GM12878 (cell line): Measurements from ENCODE around the gene CNNM1. TPM values are rescaled to one million over a fixed set of nuclear protein-coding genes. Genes with fewer than 3 reads are reported as not detected.

Source experiments
- ATAC-seq: fragments of 200-7000 bp; cut with Tn5 transposase; 3 replicates; pipeline ENCODE4 v1.9.1; 2020; ENCODE audit warnings: mild to moderate bottlenecking, moderate library complexity
- BruUV-seq: library from RNA; stranded (reverse); fragments of 400-500 nt; replicated peaks from 2 replicates; lab custom pipeline; 2021; lab: Mats Ljungman, UMichigan
- CTCF ChIA-PET: fragments of 300-600 bp; sonication (Branson Sonifier 250); formaldehyde crosslinking; extraction: SDS; loops from one replicate; lab custom pipeline; 2021; ENCODE audit warnings: inconsistent platforms; lab: Yijun Ruan, JAX
- POLR2A ChIA-PET: fragments of 350-600 bp; formaldehyde crosslinking; extraction: SDS; loops from one replicate; lab custom pipeline; 2021; ENCODE audit warnings: inconsistent platforms; lab: Charles Lee
- RAD21 ChIA-PET: fragments of 300-600 bp; sonication (Branson Sonifier 250); formaldehyde crosslinking; loops from one replicate; lab custom pipeline; 2023; ENCODE audit warnings: antibody characterized with exemption; ENCODE audit not compliant: unreplicated experiment; lab: Charles Lee
- SMC1A ChIA-PET: fragments of 300-600 bp; sonication (Branson Sonifier 250); formaldehyde crosslinking; loops from one replicate; lab custom pipeline; 2023; ENCODE audit not compliant: unreplicated experiment, uncharacterized antibody; lab: Charles Lee
- DNase-seq: peaks from one replicate; pipeline ENCODE4 v3.0.0-alpha.2; 2011; ENCODE audit warnings: low read depth, low spot score
- FAIRE-seq: peaks from 3 replicates; lab custom pipeline; 2011; peaks lifted over from hg19 to GRCh38; lab: Jason Lieb, UNC
- H2AFZ ChIP-seq: 2 replicates; pipeline ENCODE4 v1.6.0; 2011; ENCODE audit warnings: low read depth, low read length, control low read depth; ENCODE audit not compliant: control insufficient read depth
- H3K27ac ChIP-seq: 2 replicates; pipeline ENCODE4 v1.5.1; 2011; ENCODE audit warnings: control low read depth; ENCODE audit not compliant: control insufficient read depth, insufficient read depth
- H3K27me3 ChIP-seq, 2 experiments: replicated peaks in 1 of 2; 2 replicates each; pipeline versions ENCODE4 v1.6.0 to v1.6.1; 2011; ENCODE audit warnings: low read length in 1 of 2; ENCODE audit not compliant: control insufficient read depth in 2 of 2, insufficient read depth in 2 of 2
- H3K36me3 ChIP-seq, 2 experiments: 2 replicates each; pipeline ENCODE4 v1.5.1; 2011; ENCODE audit warnings: low read length in 1 of 2; ENCODE audit not compliant: control insufficient read depth in 2 of 2, insufficient read depth in 2 of 2
- H3K4me1 ChIP-seq: 2 replicates; pipeline ENCODE4 v1.6.1; 2011; ENCODE audit warnings: mild to moderate bottlenecking, low read length, moderate library complexity, mixed read lengths; ENCODE audit not compliant: control insufficient read depth, insufficient read depth
- H3K4me2 ChIP-seq: 2 replicates; pipeline ENCODE4 v1.6.0; 2011; ENCODE audit warnings: control low read depth; ENCODE audit not compliant: control insufficient read depth, insufficient read depth
- H3K4me3 ChIP-seq: fragments of 200-600 bp; sonication (generic); 2 replicates; pipeline ENCODE4 v1.5.1; 2016
- H3K79me2 ChIP-seq: 2 replicates; pipeline ENCODE4 v1.6.0; 2011; ENCODE audit warnings: low read length; ENCODE audit not compliant: control insufficient read depth, insufficient read depth
- H3K9ac ChIP-seq: 2 replicates; pipeline ENCODE4 v1.8.0; 2011; ENCODE audit warnings: low read length, control low read depth, mixed read lengths; ENCODE audit not compliant: control insufficient read depth, insufficient read depth
- H3K9me3 ChIP-seq: replicated peaks from 3 replicates; pipeline ENCODE4 v1.5.1; 2011; ENCODE audit warnings: mild to moderate bottlenecking, low read length; ENCODE audit not compliant: control insufficient read depth, insufficient read depth
- H4K20me1 ChIP-seq: 2 replicates; pipeline ENCODE4 v1.6.0; 2011; ENCODE audit not compliant: control insufficient read depth, insufficient read depth
- BACH1 ChIP-seq: fragments of 450-650 bp; IDR thresholded peaks from 2 replicates; pipeline ENCODE4 v1.6.1; 2017; ENCODE audit warnings: mild to moderate bottlenecking, borderline replicate concordance
- BCL11A ChIP-seq: IDR thresholded peaks from 2 replicates; pipeline ENCODE4 v1.6.1; 2011; ENCODE audit warnings: low read depth, low read length
- BCLAF1 ChIP-seq: fragments of 450-650 bp; IDR thresholded peaks from 2 replicates; pipeline ENCODE4 v1.6.1; 2017; ENCODE audit warnings: antibody characterized with exemption, mild to moderate bottlenecking, moderate library complexity
- BHLHE40 ChIP-seq, 2 experiments: fragments of 450-650 bp in 1 of 2; IDR thresholded peaks; 2 replicates each; pipeline ENCODE4 v1.6.1; 2011 to 2017; ENCODE audit warnings: low read depth in 2 of 2, borderline replicate concordance in 1 of 2, improper control_type of control experiment in 1 of 2, low read length in 1 of 2, mild to moderate bottlenecking in 1 of 2
- CTCF ChIP-seq, 3 experiments: IDR thresholded peaks in 2 of 3; conservative IDR thresholded peaks in 1 of 3; 2 replicates each; pipeline ENCODE4 v1.5.1; 2011; ENCODE audit warnings: low read depth in 3 of 3, low read length in 3 of 3, mild to moderate bottlenecking in 3 of 3, control low read depth in 2 of 3, moderate library complexity in 2 of 3, inconsistent platforms in 1 of 3, mixed read lengths in 1 of 3; ENCODE audit not compliant: control insufficient read depth in 2 of 3, insufficient read depth in 1 of 3; ENCODE audit errors: extremely low read depth in 1 of 3
- FOXK2 ChIP-seq: fragments of 450-650 bp; IDR thresholded peaks from 2 replicates; pipeline ENCODE4 v1.6.1; 2017; ENCODE audit warnings: mild to moderate bottlenecking, moderate library complexity
- IRF3 ChIP-seq: fragments of 450-650 bp; IDR thresholded peaks from 2 replicates; pipeline ENCODE4 v1.6.1; 2014; ENCODE audit warnings: mild to moderate bottlenecking
- MEF2A ChIP-seq: IDR thresholded peaks from 2 replicates; pipeline ENCODE4 v1.6.1; 2011; ENCODE audit warnings: low read depth, mild to moderate bottlenecking, low read length, moderate library complexity; ENCODE audit not compliant: insufficient read depth
- NR2C1 ChIP-seq: fragments of 450-650 bp; IDR thresholded peaks from 2 replicates; pipeline ENCODE4 v1.6.1; 2017; ENCODE audit warnings: antibody characterized with exemption, mild to moderate bottlenecking, moderate library complexity
- RELA ChIP-seq: fragments of 450-650 bp; IDR thresholded peaks from 2 replicates; pipeline ENCODE4 v1.8.0; 2014; ENCODE audit warnings: borderline replicate concordance; ENCODE audit not compliant: partially characterized antibody
- SPI1 ChIP-seq: IDR thresholded peaks from 2 replicates; pipeline ENCODE4 v1.6.1; 2011; ENCODE audit warnings: low read depth, mild to moderate bottlenecking, low read length, moderate library complexity, borderline replicate concordance; ENCODE audit not compliant: insufficient read depth
- SUPT20H ChIP-seq: IDR thresholded peaks from 2 replicates; pipeline ENCODE4 v1.6.1; 2011; ENCODE audit warnings: low read depth, mild to moderate bottlenecking, low read length, moderate library complexity, borderline replicate concordance; ENCODE audit not compliant: control insufficient read depth
- TAF1 ChIP-seq: IDR thresholded peaks from 2 replicates; pipeline ENCODE4 v1.6.1; 2011; ENCODE audit warnings: mild to moderate bottlenecking, low read depth, low read length, borderline replicate concordance
- TCF12 ChIP-seq: IDR thresholded peaks from 2 replicates; pipeline ENCODE4 v1.6.1; 2011; ENCODE audit warnings: low read depth, mild to moderate bottlenecking, low read length
- in situ Hi-C: fragments of 300-500 bp; cut with MboI; formaldehyde crosslinking; loops from 9 replicates; pipeline ENCODE4 v1.14.3; 2018; ENCODE audit warnings: mixed read lengths
- intact Hi-C: fragments of 100-400 bp; cut with micrococcal nuclease; formaldehyde crosslinking; loops from one replicate; pipeline ENCODE4 v1.14.2; 2022; ENCODE audit not compliant: unreplicated experiment
- polyA plus RNA-seq, 11 experiments: library from polyadenylated mRNA; depleted of rRNA in 4 of 11; unstranded in 6 of 11; stranded (reverse) in 5 of 11; fragments of >200 nt; fragmentation: Nextera tagmentation in 4 of 11; fragmentation: Illumina TruSeq in 1 of 11; extraction: Ambion mirVana in 4 of 11; extraction: Trizol in 1 of 11; gene quantifications; 1 replicate in 1 of 11; 2 replicates in 10 of 11; pipeline versions ENCODE4 v1.2.1 to v1.2.3, GENCODE V29; 2011 to 2016; ENCODE audit warnings: inconsistent platforms in 2 of 11, missing spikeins in 2 of 11, low read depth in 1 of 11
- total RNA-seq, 4 experiments: library from RNA; depleted of rRNA in 3 of 4; stranded (reverse); fragments of >200 nt in 3 of 4; fragmentation: Illumina TruSeq in 1 of 4; extraction: Trizol in 1 of 4; gene quantifications; 2 replicates each; pipeline versions ENCODE4 v1.2.1 to v1.2.3, GENCODE V29; 2013 to 2021
- TF ChIP-seq, protein P1 (sequence below): IDR thresholded peaks from 2 replicates; pipeline ENCODE4 v1.6.1; 2011; ENCODE audit warnings: low read depth, low read length, improper control_type of control experiment, borderline replicate concordance
- TF ChIP-seq, protein P2 (sequence below): fragments of 450-650 bp; IDR thresholded peaks from 2 replicates; pipeline ENCODE4 v1.6.1; 2017; ENCODE audit warnings: mild to moderate bottlenecking, low read depth, inconsistent platforms; ENCODE audit not compliant: poor library complexity, severe bottlenecking

The CNNM1 gene
- total and polyA plus RNA-seq, 10 of the 15 experiments (the other 5 are each of a cell fraction or from before 2014, with no cell fraction given): 0.01 TPM; not detected in 9

DNA sequence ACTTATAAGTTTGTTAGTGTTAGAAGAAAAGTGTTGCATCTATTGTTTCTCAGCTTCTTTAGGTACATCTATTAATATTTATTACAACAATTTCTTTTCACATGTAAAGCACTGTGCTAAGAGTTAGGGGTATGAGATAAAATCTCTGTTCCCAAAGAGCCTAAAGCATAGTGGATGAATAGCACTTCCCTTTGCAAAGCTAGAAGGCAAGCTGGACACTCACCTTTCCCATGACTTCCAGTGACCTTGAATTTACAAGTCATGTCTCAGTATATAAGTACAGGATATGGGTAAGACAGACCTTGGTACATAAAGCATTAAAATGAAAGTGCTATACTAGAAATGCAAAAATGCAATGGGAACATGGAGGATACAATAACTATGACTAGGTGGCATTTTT, 8.7 kb downstream of the CNNM1 start:
- no peaks in the 10 kb centered on the region for H3K9me3 ChIP-seq
- intact Hi-C loops: no loop called here
- no peaks in the 10 kb centered on the region for H3K36me3 ChIP-seq
- no peaks in the 10 kb centered on the region; a peak in 1 of 4 replicates for H3K27me3 ChIP-seq
- ChIA-PET CTCF (interaction anchor here (0.8 kb wide), 1 partner anchor 45 kb away, joined by 3 read pairs; no protein-coding TSS in a partner anchor), POLR2A (no interaction called here), RAD21 (no interaction called here), SMC1A (no interaction called here)
- no peak for FAIRE-seq
- H3K9ac ChIP-seq: no peak overlapping the region
- ATAC-seq: no peak
- no peaks in the 10 kb centered on the region for H3K79me2 ChIP-seq
- no peak overlapping the region for H3K4me2 ChIP-seq
- no peak overlapping the region for H2AFZ ChIP-seq
- in situ Hi-C loops: no loop called here
- H4K20me1 ChIP-seq: no peaks in the 10 kb centered on the region
- H3K4me3 ChIP-seq: no peak overlapping the region
- DNase-seq: no peak
- no TSS peak for BruUV-seq
- no peak overlapping the region for H3K27ac ChIP-seq
- H3K4me1 ChIP-seq: no peaks in the 10 kb centered on the region
- TF ChIP-seq NR2C1 (no peak), BCL11A (no peak), IRF3 (no peak), TCF12 (no peak), FOXK2 (no peak), MEF2A (no peak), TAF1 (no peak), SPI1 (no peak), BCLAF1 (no peak), CTCF (IDR thresholded peaks at IDR 0.05 in 2 of 3, conservative IDR thresholded peaks at IDR 0.05 in 1 of 3; ENCODE audit: control insufficient read depth in 2 of 3, extremely low read depth in 1 of 3, insufficient read depth in 1 of 3, low read depth in 3 of 3, low read length in 3 of 3) (no peak), BACH1 (no peak), SUPT20H (no peak), RELA (no peak), BHLHE40 (IDR thresholded peaks at IDR 0.05; ENCODE audit: borderline replicate concordance in 1 of 2, low read depth in 2 of 2, low read length in 1 of 2) (no peak)
- TF ChIP-seq, protein P1, sequence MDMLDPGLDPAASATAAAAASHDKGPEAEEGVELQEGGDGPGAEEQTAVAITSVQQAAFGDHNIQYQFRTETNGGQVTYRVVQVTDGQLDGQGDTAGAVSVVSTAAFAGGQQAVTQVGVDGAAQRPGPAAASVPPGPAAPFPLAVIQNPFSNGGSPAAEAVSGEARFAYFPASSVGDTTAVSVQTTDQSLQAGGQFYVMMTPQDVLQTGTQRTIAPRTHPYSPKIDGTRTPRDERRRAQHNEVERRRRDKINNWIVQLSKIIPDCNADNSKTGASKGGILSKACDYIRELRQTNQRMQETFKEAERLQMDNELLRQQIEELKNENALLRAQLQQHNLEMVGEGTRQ: no peak
- TF ChIP-seq, protein P2, sequence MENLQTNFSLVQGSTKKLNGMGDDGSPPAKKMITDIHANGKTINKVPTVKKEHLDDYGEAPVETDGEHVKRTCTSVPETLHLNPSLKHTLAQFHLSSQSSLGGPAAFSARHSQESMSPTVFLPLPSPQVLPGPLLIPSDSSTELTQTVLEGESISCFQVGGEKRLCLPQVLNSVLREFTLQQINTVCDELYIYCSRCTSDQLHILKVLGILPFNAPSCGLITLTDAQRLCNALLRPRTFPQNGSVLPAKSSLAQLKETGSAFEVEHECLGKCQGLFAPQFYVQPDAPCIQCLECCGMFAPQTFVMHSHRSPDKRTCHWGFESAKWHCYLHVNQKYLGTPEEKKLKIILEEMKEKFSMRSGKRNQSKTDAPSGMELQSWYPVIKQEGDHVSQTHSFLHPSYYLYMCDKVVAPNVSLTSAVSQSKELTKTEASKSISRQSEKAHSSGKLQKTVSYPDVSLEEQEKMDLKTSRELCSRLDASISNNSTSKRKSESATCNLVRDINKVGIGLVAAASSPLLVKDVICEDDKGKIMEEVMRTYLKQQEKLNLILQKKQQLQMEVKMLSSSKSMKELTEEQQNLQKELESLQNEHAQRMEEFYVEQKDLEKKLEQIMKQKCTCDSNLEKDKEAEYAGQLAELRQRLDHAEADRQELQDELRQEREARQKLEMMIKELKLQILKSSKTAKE: no peak
